ENCODE data around the gene MTHFSD.

DNA sequence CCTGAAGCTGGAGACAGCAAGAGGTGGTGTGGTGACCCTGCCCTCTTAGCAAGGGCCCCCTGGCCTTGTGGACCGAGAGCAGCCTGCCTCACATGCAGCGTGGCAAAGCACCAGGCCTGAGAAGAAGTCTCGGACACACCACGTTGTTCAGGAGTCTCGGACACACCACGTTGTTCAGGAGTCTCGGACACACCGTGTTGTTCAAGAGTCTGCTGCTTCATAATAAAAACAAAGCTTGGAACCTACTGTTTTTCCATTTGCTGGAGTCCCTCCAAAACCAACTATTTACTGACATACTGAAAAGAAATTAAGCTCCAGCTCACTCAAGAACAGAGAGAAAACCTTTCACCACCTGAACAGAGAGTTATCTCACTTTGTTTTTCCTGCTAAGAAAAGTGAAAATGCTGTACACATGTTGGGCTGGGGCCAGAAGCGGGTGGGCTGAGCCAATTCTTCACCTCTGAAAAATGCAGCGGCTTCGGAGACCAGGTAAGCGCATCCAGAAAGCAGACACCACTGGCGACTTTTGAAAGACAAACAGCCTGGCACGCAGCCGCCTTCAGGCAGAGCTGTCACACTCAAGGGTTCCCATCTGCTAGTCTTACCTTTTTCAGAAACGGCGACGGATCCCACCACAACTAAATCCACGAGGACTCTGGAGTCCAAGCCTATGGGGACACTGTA is 8.9 kb downstream of the MTHFSD start:
- TF ChIP-seq, protein P1, sequence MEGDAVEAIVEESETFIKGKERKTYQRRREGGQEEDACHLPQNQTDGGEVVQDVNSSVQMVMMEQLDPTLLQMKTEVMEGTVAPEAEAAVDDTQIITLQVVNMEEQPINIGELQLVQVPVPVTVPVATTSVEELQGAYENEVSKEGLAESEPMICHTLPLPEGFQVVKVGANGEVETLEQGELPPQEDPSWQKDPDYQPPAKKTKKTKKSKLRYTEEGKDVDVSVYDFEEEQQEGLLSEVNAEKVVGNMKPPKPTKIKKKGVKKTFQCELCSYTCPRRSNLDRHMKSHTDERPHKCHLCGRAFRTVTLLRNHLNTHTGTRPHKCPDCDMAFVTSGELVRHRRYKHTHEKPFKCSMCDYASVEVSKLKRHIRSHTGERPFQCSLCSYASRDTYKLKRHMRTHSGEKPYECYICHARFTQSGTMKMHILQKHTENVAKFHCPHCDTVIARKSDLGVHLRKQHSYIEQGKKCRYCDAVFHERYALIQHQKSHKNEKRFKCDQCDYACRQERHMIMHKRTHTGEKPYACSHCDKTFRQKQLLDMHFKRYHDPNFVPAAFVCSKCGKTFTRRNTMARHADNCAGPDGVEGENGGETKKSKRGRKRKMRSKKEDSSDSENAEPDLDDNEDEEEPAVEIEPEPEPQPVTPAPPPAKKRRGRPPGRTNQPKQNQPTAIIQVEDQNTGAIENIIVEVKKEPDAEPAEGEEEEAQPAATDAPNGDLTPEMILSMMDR (IDR thresholded peaks at IDR 0.05): no peak
- no peak for TF ChIP-seq POLR2A (IDR thresholded peaks at IDR 0.05)
